Measurements from ENCODE around the gene RAD23A.
"Not testable (repeated sequence)": the region's sequence is repeated elsewhere in the genome, so short reads cannot be mapped to it uniquely, and the experiment has no call there.

The RAD23A gene

GRCh38 chr19:12956446-12957388 lies 11.1 kb downstream of the RAD23A start, which contains the start of gene GADD45GIP1:
Gene GADD45GIP1, minus strand, starts transcription at chr19:12957223. Its CDS starts 11 bp downstream, at chr19:12957212.
- peak; percentile 88 for DNase-seq

GRCh38 chr19:12957389-12957952 lies 11.8 kb downstream of the RAD23A start:
- not testable (repeated sequence) for DNase-seq

- no peak for DNase-seq
Measured at GRCh38 chr19:12959481-12959880, 13.8 kb downstream of the RAD23A start.

- DNase-seq, result peak; percentile 82
Measured at GRCh38 chr19:12965017-12965811, 19.6 kb downstream of the RAD23A start.

GRCh38 chr19:12965812-12966135 lies 20.1 kb downstream of the RAD23A start:
- DNase-seq, result no peak

GRCh38 chr19:12967907-12968306 lies 22.2 kb downstream of the RAD23A start:
- no peak for DNase-seq

GRCh38 chr19:12969292-12969988 lies 23.8 kb downstream of the RAD23A start, which contains the start of gene DAND5:
Gene DAND5, plus strand, starts transcription at chr19:12969576. Its CDS starts 85 bp downstream, at chr19:12969661.
- no peak for DNase-seq

- no peak for DNase-seq
Measured at GRCh38 chr19:12970070-12970820, 24.6 kb downstream of the RAD23A start.

GRCh38 chr19:12973236-12973635 lies 27.6 kb downstream of the RAD23A start:
- DNase-seq, result no peak

GRCh38 chr19:12974301-12975220 lies 28.9 kb downstream of the RAD23A start:
- DNase-seq, result no peak

GRCh38 chr19:12975221-12975741 lies 29.6 kb downstream of the RAD23A start:
- no peak for DNase-seq

- not testable (repeated sequence) for DNase-seq
Measured at GRCh38 chr19:12976109-12976508, 30.4 kb downstream of the RAD23A start.

GRCh38 chr19:12979974-12980373 lies 34.3 kb downstream of the RAD23A start:
- DNase-seq, result no peak

- DNase-seq, result no peak
Measured at GRCh38 chr19:12982648-12983047, 37.0 kb downstream of the RAD23A start.

GRCh38 chr19:12983091-12983490 lies 37.4 kb downstream of the RAD23A start:
- DNase-seq, result no peak

GRCh38 chr19:12983542-12984142 lies 38.0 kb downstream of the RAD23A start:
- peak; percentile 83 for DNase-seq

GRCh38 chr19:12984143-12984627 lies 38.5 kb downstream of the RAD23A start:
- no peak for DNase-seq

- no peak for DNase-seq
Measured at GRCh38 chr19:12984683-12985048, 39.0 kb downstream of the RAD23A start.

- DNase-seq, result no peak
Measured at GRCh38 chr19:12985049-12985776, 39.6 kb downstream of the RAD23A start.

Data from stimulated activated CD4-positive, alpha-beta T cell treated with anti-CD3 and anti-CD28 coated beads, Interleukin-12 subunit alpha, Interleukin-12 subunit beta, amount 100 ng/mL, for 4 hours (primary cell).